ENCODE results near the gene MAPK8.

DNA sequence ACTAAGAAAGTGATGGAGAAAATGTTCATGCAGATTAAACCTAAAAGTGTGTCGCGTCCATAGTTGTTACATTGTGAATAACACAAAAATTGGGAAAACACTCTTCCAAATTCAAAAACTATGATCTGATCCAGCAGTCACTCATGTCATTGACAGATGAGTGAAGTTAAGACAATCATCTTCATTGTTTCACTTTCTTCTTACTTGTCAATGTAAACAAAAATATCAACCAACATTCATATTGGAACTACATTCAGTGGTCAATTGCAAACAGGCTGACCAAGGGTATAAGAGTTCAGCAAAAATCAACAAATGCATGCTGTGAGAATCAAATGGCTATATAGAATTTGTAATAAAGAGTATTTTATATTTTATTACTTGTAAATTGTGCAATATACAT lies 33.8 kb upstream of the MAPK8 start:
- TF ChIP-seq POLR2A (IDR thresholded peaks at IDR 0.05) (no peak), EP300 (IDR thresholded peaks at IDR 0.05) (no peak)
- TF ChIP-seq, protein P1, sequence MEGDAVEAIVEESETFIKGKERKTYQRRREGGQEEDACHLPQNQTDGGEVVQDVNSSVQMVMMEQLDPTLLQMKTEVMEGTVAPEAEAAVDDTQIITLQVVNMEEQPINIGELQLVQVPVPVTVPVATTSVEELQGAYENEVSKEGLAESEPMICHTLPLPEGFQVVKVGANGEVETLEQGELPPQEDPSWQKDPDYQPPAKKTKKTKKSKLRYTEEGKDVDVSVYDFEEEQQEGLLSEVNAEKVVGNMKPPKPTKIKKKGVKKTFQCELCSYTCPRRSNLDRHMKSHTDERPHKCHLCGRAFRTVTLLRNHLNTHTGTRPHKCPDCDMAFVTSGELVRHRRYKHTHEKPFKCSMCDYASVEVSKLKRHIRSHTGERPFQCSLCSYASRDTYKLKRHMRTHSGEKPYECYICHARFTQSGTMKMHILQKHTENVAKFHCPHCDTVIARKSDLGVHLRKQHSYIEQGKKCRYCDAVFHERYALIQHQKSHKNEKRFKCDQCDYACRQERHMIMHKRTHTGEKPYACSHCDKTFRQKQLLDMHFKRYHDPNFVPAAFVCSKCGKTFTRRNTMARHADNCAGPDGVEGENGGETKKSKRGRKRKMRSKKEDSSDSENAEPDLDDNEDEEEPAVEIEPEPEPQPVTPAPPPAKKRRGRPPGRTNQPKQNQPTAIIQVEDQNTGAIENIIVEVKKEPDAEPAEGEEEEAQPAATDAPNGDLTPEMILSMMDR (IDR thresholded peaks at IDR 0.05): no peak
